ENCODE measurements around the gene LRMDA.

DNA sequence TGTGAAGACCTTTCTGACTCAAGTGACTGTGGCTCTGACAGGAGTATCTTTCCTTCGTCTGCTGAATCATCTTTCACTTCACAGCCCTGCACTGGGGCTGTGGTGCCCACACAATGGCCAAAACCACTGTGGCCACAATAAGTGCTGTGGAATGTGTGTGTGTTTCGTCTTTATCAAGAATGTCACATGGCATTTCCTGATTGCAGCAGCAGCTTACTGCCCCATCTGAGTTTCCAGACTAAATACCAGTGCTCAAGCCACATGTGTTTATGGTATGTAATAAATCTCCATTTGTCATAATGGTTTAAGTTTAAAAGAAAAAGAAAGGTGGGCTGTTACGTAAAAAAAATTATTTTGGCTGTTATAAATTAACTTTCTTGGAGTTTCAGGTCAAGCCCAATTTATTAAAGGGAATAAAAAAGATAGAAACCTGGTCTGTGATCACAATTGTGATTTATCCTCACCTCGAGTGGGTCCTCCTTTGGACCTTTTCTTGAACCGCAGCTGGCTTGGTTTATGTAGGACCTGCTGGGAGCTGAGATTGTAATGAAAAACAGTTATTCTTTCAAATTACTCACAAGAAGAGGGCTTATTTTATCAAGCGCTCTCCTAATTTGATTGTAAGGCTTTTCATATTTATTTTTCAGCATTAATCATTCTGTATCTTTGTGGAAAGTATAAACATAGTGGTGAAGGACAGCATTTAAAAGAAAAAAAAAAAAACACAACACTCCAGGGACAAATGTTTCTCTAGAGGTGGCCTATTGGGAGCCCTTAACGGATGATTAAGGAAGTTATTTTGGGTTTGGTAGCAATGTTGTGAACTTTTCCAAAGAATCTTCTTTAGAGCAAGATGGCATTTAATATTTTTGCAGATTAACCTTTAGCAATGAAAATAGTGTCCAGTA lies 116.2 kb downstream of the LRMDA start:
- no peak for TF ChIP-seq MAFK (IDR thresholded peaks at IDR 0.05; ENCODE audit: partially characterized antibody)
- TF ChIP-seq, protein P1, sequence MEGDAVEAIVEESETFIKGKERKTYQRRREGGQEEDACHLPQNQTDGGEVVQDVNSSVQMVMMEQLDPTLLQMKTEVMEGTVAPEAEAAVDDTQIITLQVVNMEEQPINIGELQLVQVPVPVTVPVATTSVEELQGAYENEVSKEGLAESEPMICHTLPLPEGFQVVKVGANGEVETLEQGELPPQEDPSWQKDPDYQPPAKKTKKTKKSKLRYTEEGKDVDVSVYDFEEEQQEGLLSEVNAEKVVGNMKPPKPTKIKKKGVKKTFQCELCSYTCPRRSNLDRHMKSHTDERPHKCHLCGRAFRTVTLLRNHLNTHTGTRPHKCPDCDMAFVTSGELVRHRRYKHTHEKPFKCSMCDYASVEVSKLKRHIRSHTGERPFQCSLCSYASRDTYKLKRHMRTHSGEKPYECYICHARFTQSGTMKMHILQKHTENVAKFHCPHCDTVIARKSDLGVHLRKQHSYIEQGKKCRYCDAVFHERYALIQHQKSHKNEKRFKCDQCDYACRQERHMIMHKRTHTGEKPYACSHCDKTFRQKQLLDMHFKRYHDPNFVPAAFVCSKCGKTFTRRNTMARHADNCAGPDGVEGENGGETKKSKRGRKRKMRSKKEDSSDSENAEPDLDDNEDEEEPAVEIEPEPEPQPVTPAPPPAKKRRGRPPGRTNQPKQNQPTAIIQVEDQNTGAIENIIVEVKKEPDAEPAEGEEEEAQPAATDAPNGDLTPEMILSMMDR (IDR thresholded peaks at IDR 0.05) = no peak
- TF ChIP-seq POLR2A (IDR thresholded peaks at IDR 0.05; ENCODE audit: low read length) = no peak

Measured in A549 (cell line).